Putamen (tissue), 1 donor: Measurements from ENCODE around the gene FEM1C.
A peak's percentile ranks its signal among the peaks of the same experiment; 100 is the strongest.

ENCODE experiments used
- DNase-seq: peaks from one replicate; pipeline ENCODE4 v3.0.0-alpha.2; 2016; ENCODE audit warnings: low spot score

FEM1C gene

GRCh38 chr5:115544436-115545350, at the start of gene FEM1C:
TSS of gene FEM1C (minus strand) at chr5:115544775. CDS start at chr5:115543493, 1,282 bp downstream.
- DNase-seq: peak; percentile 97

GRCh38 chr5:115589043-115589442, 44.5 kb upstream of the FEM1C start:
- no peak for DNase-seq

GRCh38 chr5:115588640-115589039, 44.1 kb upstream of the FEM1C start:
- DNase-seq: no peak

GRCh38 chr5:115586525-115587146, 42.1 kb upstream of the FEM1C start:
- no peak for DNase-seq

GRCh38 chr5:115585265-115585664, 40.7 kb upstream of the FEM1C start:
- DNase-seq: no peak

GRCh38 chr5:115584501-115584900, 39.9 kb upstream of the FEM1C start:
- no peak for DNase-seq

- no peak for DNase-seq
These were observed 38.9 kb upstream of the FEM1C start for GRCh38 chr5:115583474-115583873.

GRCh38 chr5:115580941-115581340, 36.4 kb upstream of the FEM1C start:
- no peak for DNase-seq

- no peak for DNase-seq
These were observed 35.2 kb upstream of the FEM1C start for GRCh38 chr5:115579747-115580173.

- peak; percentile 74 for DNase-seq
These were observed 34.6 kb upstream of the FEM1C start for GRCh38 chr5:115579216-115579615.

GRCh38 chr5:115578657-115579056, 34.1 kb upstream of the FEM1C start:
- DNase-seq: no peak

GRCh38 chr5:115577741-115578140, 33.2 kb upstream of the FEM1C start:
- DNase-seq: no peak

- no peak for DNase-seq
These were observed 32.8 kb upstream of the FEM1C start for GRCh38 chr5:115577329-115577728.

- DNase-seq: no peak
These were observed 30.8 kb upstream of the FEM1C start for GRCh38 chr5:115575167-115576070.

GRCh38 chr5:115573133-115573532, 28.6 kb upstream of the FEM1C start:
- no peak for DNase-seq

GRCh38 chr5:115571441-115571878, 26.9 kb upstream of the FEM1C start:
- DNase-seq: peak; percentile 96

GRCh38 chr5:115568668-115569067, 24.1 kb upstream of the FEM1C start:
- DNase-seq: no peak

- no peak for DNase-seq
These were observed 20.7 kb upstream of the FEM1C start for GRCh38 chr5:115565233-115565632.

- DNase-seq: no peak
These were observed 16.6 kb upstream of the FEM1C start for GRCh38 chr5:115561176-115561575.

GRCh38 chr5:115559524-115559923, 14.9 kb upstream of the FEM1C start:
- no peak for DNase-seq

- no peak for DNase-seq
These were observed 13.9 kb upstream of the FEM1C start for GRCh38 chr5:115558388-115558956.
